WERI-Rb-1 (cell line): ENCODE data around the gene ST3GAL6.

ENCODE experiments used
- DNase-seq: peaks from one replicate; pipeline ENCODE4 v3.0.0-alpha.2; 2020
- H3K27ac ChIP-seq: fragments of 250-450 bp; sonication (Bioruptor Pico); 2 replicates; pipeline ENCODE4 v1.5.1; 2020; ENCODE audit warnings: mild to moderate bottlenecking, moderate library complexity
- H3K27me3 ChIP-seq: fragments of 250-450 bp; sonication (Bioruptor Pico); 2 replicates; pipeline ENCODE4 v1.5.1; 2021; ENCODE audit warnings: mild to moderate bottlenecking, low read depth, moderate library complexity; ENCODE audit not compliant: insufficient read depth, severe bottlenecking
- H3K36me3 ChIP-seq: fragments of 250-450 bp; sonication (Bioruptor Pico); 2 replicates; pipeline ENCODE4 v1.5.1; 2020; ENCODE audit warnings: mild to moderate bottlenecking, moderate library complexity
- H3K4me3 ChIP-seq: 2 replicates; pipeline ENCODE4 v1.5.1; 2011; ENCODE audit warnings: low read depth, mild to moderate bottlenecking, control low read depth, low read length
- H3K9me3 ChIP-seq: fragments of 250-450 bp; sonication (Bioruptor Pico); 2 replicates; pipeline ENCODE4 v1.5.1; 2021; ENCODE audit warnings: mild to moderate bottlenecking, moderate library complexity; ENCODE audit not compliant: severe bottlenecking
- TF ChIP-seq, protein P1 (sequence below): IDR thresholded peaks from 2 replicates; pipeline ENCODE4 v1.5.1; 2011; ENCODE audit warnings: low read depth, mild to moderate bottlenecking, control low read depth, inconsistent platforms, low read length

Gene ST3GAL6

DNA sequence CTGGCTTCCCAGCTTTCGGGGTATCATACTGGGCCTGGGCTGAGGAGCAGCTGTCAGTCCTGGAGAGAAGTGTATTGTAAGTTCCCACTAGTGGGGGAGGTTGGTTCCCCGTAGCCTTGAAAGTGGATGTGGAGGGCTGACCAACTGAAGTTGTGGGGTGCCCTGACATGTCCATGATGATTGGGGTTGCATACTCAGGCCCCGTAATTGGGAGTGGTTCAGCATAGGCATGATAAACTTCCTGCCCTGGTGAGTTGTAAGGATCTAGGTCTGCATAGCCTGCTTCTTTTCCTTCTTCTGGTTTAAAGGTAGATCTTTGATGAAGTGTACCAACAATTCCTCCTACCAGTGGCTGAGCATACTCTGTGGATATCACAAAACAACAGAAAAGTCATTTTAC lies 36.3 kb downstream of the ST3GAL6 start:
- peaks cover 33% of the 10 kb centered on the region for H3K36me3 ChIP-seq
- H3K9me3 ChIP-seq, result no peaks in the 10 kb centered on the region
- H3K27ac ChIP-seq, result no peak overlapping the region
- no peaks in the 10 kb centered on the region for H3K27me3 ChIP-seq
- no peak for DNase-seq
- no peak overlapping the region for H3K4me3 ChIP-seq
- TF ChIP-seq, protein P1, sequence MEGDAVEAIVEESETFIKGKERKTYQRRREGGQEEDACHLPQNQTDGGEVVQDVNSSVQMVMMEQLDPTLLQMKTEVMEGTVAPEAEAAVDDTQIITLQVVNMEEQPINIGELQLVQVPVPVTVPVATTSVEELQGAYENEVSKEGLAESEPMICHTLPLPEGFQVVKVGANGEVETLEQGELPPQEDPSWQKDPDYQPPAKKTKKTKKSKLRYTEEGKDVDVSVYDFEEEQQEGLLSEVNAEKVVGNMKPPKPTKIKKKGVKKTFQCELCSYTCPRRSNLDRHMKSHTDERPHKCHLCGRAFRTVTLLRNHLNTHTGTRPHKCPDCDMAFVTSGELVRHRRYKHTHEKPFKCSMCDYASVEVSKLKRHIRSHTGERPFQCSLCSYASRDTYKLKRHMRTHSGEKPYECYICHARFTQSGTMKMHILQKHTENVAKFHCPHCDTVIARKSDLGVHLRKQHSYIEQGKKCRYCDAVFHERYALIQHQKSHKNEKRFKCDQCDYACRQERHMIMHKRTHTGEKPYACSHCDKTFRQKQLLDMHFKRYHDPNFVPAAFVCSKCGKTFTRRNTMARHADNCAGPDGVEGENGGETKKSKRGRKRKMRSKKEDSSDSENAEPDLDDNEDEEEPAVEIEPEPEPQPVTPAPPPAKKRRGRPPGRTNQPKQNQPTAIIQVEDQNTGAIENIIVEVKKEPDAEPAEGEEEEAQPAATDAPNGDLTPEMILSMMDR, result no peak

DNA sequence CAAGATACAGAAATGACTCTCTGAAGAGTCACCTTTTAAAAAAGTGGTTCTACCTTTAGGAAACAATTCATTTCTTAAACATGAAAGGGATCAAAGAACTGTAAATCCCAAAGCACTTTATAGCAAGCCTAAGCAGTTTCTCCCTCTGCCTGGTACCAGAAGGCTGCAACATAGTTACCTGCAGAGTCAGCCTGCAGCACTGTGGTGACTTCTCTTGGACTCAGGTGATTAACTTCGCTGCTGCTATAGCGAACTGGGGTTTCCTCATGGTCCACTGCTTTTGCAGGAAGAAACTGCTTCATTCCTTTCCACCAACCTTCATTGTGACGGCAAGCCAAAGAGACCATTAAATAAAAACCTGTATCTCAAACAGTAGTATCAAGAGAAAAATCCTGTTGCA lies 37.3 kb downstream of the ST3GAL6 start:
- no peaks in the 10 kb centered on the region for H3K9me3 ChIP-seq
- no peak for DNase-seq
- no peaks in the 10 kb centered on the region for H3K27me3 ChIP-seq
- no peak overlapping the region for H3K27ac ChIP-seq
- TF ChIP-seq, protein P1, result no peak
- peaks cover 42% of the 10 kb centered on the region for H3K36me3 ChIP-seq
- H3K4me3 ChIP-seq, result no peak overlapping the region

DNA sequence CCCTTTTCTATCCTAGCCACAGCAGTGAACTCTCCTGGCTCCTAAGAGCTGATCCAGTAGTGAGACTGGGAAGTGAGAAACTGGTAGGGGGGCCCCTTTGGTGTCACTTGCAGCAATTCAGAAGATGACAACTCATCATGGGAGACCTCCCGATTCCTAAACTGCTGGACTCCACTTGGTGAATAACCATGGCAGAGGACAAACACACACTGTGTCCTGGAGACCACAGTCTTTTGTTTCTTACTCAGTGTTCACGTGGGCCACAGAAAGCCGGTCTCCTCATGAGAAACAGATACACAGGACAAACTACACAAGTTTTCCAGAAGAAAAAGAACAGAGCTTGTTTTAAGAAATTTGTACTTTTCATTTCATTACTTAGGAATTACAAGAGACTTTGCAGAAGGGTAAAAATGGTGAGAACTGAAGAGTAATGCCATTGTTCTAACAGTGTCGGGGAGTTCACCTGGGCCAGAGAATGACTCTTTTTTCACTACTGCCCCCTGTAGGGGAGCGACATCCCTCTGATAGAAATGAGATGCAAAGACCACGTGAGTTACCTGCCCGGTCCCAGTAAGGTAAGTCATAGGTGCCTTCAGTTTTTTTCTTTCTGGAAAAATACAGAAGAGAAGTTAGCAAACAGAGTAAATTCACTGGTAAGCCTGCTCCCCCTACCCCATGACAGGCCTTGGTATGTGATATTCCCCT lies 38.1 kb downstream of the ST3GAL6 start:
- H3K9me3 ChIP-seq, result no peaks in the 10 kb centered on the region
- no peak overlapping the region for H3K4me3 ChIP-seq
- TF ChIP-seq, protein P1, result no peak; the same call in 1 of the 2 replicates
- no peak overlapping the region for H3K27ac ChIP-seq
- H3K36me3 ChIP-seq, result peaks cover 50% of the 10 kb centered on the region
- H3K27me3 ChIP-seq, result no peaks in the 10 kb centered on the region
- DNase-seq, result no peak

DNA sequence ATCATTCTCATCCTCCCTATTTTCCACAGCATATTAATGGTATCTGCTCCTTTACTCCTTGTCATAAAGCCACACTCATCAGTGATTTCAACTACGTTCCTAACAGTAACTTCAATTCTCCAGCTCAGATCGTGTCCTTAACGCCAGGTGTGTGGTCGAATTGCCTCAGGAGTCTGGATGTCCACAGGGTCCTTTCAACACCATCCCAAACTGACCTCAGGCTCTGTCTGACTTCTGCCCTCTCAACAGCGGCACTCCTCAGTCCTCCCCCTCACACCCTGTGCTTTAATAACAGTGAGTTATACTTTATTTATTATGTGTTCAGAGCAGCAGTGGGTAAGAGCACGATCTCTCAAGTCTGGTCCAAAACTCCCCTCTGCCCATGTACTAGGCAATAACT lies 42.4 kb downstream of the ST3GAL6 start:
- DNase-seq, result no peak
- TF ChIP-seq, protein P1, result no peak
- Histone ChIP-seq H3K27me3 (no peaks in the 10 kb centered on the region), H3K27ac (no peak overlapping the region), H3K36me3 (peaks cover 56% of the 10 kb centered on the region), H3K9me3 (no peaks in the 10 kb centered on the region), H3K4me3 (no peak overlapping the region)

DNA sequence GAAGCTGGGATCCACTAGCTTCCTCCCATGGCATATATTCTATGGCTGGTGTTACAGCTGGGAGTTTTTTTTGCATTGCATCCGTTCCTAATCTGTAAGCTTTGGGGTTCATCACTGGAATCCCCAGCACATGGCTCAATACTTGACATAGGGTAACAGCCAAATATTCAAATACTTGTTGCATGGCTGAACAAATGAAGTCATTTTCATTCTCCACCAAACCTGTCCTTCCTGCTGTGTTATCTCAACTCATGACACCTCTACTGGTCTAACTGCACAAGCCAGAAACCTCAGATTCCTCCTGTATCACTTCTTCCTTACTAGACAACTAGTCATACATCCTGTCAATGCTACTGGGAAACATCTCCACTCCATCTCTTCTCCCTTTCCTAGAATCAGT lies 43.4 kb downstream of the ST3GAL6 start:
- DNase-seq, result no peak
- Histone ChIP-seq H3K9me3 (no peaks in the 10 kb centered on the region), H3K27ac (no peak overlapping the region), H3K27me3 (no peaks in the 10 kb centered on the region), H3K36me3 (peaks cover 54% of the 10 kb centered on the region), H3K4me3 (no peak overlapping the region)
- TF ChIP-seq, protein P1, result no peak

DNA sequence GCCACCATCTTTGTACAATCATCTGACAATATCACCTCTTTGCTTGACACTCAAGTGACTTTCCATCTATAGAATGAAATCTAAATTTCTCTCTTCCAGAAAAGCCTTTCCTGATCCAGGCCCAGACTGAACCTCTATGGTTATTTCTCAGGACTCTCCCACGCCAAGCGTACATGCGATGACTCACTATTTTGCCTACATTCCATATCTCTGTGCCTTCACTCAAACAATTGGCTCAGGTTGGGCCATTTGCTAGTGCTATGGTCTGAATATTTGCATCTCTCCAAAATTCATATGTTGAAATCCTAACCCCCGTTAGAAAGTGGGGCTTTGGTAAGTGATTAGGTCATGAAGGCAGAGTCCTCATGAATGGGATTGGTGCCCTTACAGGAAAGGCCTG lies 43.9 kb downstream of the ST3GAL6 start:
- TF ChIP-seq, protein P1, result no peak
- Histone ChIP-seq H3K9me3 (no peaks in the 10 kb centered on the region), H3K27me3 (no peaks in the 10 kb centered on the region), H3K36me3 (peaks cover 54% of the 10 kb centered on the region), H3K27ac (no peak overlapping the region), H3K4me3 (no peak overlapping the region)
- DNase-seq, result no peak
